Measurements from ENCODE around the gene MYBPH.

Gene MYBPH

GRCh38 chr1:203148579-203148978 lies 27.0 kb downstream of the MYBPH start:
- no peak for DNase-seq (ENCODE audit: low read depth in 2 of 2)

- no peak for DNase-seq (ENCODE audit: low read depth in 2 of 2)
Measured at GRCh38 chr1:203148127-203148526, 27.5 kb downstream of the MYBPH start.

- no peak for DNase-seq (ENCODE audit: low read depth in 2 of 2)
Measured at GRCh38 chr1:203147376-203147775, 28.2 kb downstream of the MYBPH start.

GRCh38 chr1:203146537-203146936 lies 29.1 kb downstream of the MYBPH start:
- DNase-seq (ENCODE audit: low read depth in 2 of 2) = no peak

GRCh38 chr1:203146042-203146369 lies 29.6 kb downstream of the MYBPH start:
- no peak for DNase-seq (ENCODE audit: low read depth in 2 of 2)

- no peak for DNase-seq (ENCODE audit: low read depth in 2 of 2)
Measured at GRCh38 chr1:203145321-203146041, 30.1 kb downstream of the MYBPH start.

- DNase-seq (ENCODE audit: low read depth in 2 of 2) = no peak
Measured at GRCh38 chr1:203144661-203145060, 31.0 kb downstream of the MYBPH start.

- DNase-seq (ENCODE audit: low read depth in 2 of 2) = no peak
Measured at GRCh38 chr1:203143641-203144040, 32.0 kb downstream of the MYBPH start.

- DNase-seq (ENCODE audit: low read depth in 2 of 2) = no peak
Measured at GRCh38 chr1:203142684-203143408, 32.8 kb downstream of the MYBPH start.

GRCh38 chr1:203142124-203142523 lies 33.5 kb downstream of the MYBPH start:
- DNase-seq (ENCODE audit: low read depth in 2 of 2) = no peak

- no peak for DNase-seq (ENCODE audit: low read depth in 2 of 2)
Measured at GRCh38 chr1:203140743-203141520, 34.7 kb downstream of the MYBPH start.

GRCh38 chr1:203139976-203140475 lies 35.6 kb downstream of the MYBPH start:
- DNase-seq (ENCODE audit: low read depth in 2 of 2) = no peak

- DNase-seq (ENCODE audit: low read depth in 2 of 2) = no peak
Measured at GRCh38 chr1:203138066-203138465, 37.6 kb downstream of the MYBPH start.

- DNase-seq (ENCODE audit: low read depth in 2 of 2) = no peak
Measured at GRCh38 chr1:203137324-203137723, 38.3 kb downstream of the MYBPH start.

- DNase-seq (ENCODE audit: low read depth in 2 of 2) = no peak
Measured at GRCh38 chr1:203136409-203137042, 39.1 kb downstream of the MYBPH start.

GRCh38 chr1:203135636-203136305 lies 39.9 kb downstream of the MYBPH start:
- DNase-seq (ENCODE audit: low read depth in 2 of 2) = no peak

GRCh38 chr1:203133970-203134725 lies 41.5 kb downstream of the MYBPH start:
- DNase-seq (ENCODE audit: low read depth in 2 of 2) = no peak

GRCh38 chr1:203131548-203132200 lies 44.0 kb downstream of the MYBPH start:
- no peak for DNase-seq (ENCODE audit: low read depth in 2 of 2)

GRCh38 chr1:203130358-203130985 lies 45.2 kb downstream of the MYBPH start:
- no peak for DNase-seq (ENCODE audit: low read depth in 2 of 2)

Measured in stimulated activated CD8-positive, alpha-beta memory T cell treated with anti-CD3 and anti-CD28 coated beads, Interleukin-7, amount 100 ng/mL, for 1 hour (primary cell).